ENCODE measurements around the gene FDX1.

- TF ChIP-seq ZBTB33 (IDR thresholded peaks at IDR 0.05; ENCODE audit: extremely low read depth, insufficient replicate concordance, low read length) (no peak), EZH2 (IDR thresholded peaks at IDR 0.05) (no peak), CTCF (IDR thresholded peaks at IDR 0.05 in 2 of 3, conservative IDR thresholded peaks at IDR 0.05 in 1 of 3; ENCODE audit: borderline replicate concordance in 1 of 3, insufficient read depth in 1 of 3, low read depth in 2 of 3, low read length in 2 of 3) (no peak), SRF (IDR thresholded peaks at IDR 0.05; ENCODE audit: low read depth) (no peak), POLR2A (IDR thresholded peaks at IDR 0.05; ENCODE audit: borderline replicate concordance, extremely low read depth, insufficient read depth, insufficient read length) (no peak), YY1 (IDR thresholded peaks at IDR 0.05; ENCODE audit: extremely low read depth, insufficient replicate concordance, low read depth, low read length) (no peak), ATF3 (IDR thresholded peaks at IDR 0.05) (no peak), RAD21 (IDR thresholded peaks at IDR 0.05; ENCODE audit: low read depth) (no peak), EZH2phosphoT487 (IDR thresholded peaks at IDR 0.05; ENCODE audit: borderline replicate concordance) (no peak)
Measured at GRCh38 chr11:110492321-110492685, 62.6 kb downstream of the FDX1 start.

Data from HCT116 (cell line).